NCI-H146 treated with DMSO at 0.1 percent for 48 hours (cell line): ENCODE results near the gene CPD.

Experiments
- DNase-seq: peaks from one replicate; lab custom pipeline; 2025; ENCODE audit not compliant: unreplicated experiment; lab: John Stamatoyannopoulos, UW

CPD gene

GRCh38 chr17:30493780-30494179 lies 115.1 kb downstream of the CPD start:
- no peak for DNase-seq

DNA sequence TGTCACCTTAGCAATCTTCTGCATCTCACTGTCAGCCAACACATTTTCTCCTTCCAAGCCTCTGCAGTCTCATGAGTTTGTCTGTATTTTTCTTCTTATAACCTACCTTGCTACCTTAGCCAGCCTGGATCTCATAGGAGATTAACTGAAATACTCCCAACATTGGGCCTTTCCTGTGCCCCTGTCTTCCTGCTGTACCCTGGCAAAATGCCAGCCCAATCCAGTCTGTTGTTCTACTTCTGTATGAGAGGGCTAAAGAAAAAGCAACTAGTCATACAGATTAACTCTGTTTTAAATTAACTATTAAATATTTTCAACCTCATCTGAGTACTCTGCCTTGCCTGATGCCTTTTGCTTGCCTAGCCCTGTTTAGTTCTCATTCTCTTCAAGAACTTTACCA lies 116.9 kb downstream of the CPD start:
- DNase-seq, result no peak

- no peak for DNase-seq
Observed at GRCh38 chr17:30503558-30503957, 124.8 kb downstream of the CPD start.

DNA sequence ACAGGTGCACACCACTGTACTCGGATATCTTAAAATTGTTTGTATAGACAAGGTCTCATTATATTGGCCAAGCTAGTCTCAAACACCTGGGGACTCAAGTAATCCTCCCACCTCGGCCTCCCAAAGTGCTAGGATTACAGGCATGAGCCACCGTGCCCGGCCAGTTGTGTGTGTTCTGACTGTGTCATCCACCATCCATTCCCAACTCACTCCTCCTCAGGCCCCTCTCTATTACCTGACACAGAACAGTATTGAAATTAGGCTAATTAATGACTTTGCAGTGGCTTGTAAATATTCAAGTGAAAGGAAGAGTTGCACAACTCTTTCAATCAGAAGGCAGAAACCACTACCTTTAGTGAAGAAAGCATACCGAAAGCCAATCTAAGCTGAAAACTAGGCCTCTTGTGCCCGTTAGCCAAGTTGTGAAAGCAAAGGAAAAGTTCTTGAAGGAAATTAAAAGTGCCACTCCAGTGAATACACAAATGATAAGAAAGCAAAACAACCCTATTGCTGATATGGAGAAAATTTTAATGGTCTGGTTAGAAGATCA lies 127.2 kb downstream of the CPD start:
- DNase-seq, result no peak

DNA sequence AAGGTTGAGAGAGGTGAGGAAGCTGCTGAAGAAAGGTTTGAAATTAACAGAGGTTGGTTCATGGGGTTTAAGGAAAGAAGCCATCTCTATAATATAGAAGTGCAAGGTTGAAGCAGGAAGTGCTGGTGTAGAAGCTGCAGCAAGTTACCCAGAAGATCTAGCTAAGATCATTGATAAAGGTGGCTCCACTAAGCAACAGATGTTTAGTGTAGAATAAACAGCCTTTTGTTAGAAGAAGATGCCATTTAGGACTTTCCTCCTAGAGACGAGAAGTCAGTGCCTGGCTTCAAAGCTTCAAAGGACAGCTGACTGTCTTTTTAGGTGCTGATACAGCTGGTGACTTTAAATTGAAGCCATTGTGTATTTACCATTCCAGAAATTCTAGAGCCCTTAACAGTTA lies 127.8 kb downstream of the CPD start:
- DNase-seq, result no peak

- DNase-seq, result no peak
Observed at GRCh38 chr17:30513346-30513745, 134.6 kb downstream of the CPD start.

DNA sequence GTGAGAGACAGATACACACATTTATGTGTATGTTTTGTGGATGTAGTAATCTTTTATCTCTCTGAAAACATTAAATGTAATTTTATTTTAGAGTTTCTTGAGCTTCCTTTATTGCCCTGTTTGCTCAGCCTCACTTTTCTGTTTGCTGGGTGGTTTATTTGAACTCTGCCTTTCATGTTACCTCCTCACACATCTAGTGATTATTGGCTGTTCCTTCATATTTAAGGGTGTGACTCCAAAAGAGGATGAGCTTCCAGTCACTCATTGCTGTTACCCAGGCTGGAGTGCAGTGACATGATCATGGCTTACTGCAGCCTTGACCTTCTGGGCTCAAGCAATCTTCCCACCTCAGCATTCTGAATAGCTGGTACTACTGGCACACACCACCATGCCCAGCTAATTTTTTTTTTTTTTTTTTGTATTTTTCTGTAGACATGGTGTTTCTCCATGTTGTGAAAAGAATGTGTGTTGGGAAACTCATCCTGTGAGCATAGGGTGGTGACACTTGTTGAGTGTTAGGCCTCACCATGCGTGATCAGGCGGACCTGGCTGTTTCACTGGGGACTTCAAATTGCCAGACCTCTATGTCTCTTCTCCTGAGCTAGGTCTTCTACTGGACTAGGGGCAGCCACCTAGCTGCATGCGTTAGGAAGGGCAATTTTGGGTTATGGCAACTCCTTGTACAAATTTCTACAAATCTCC lies 136.3 kb downstream of the CPD start:
- DNase-seq, result no peak

DNA sequence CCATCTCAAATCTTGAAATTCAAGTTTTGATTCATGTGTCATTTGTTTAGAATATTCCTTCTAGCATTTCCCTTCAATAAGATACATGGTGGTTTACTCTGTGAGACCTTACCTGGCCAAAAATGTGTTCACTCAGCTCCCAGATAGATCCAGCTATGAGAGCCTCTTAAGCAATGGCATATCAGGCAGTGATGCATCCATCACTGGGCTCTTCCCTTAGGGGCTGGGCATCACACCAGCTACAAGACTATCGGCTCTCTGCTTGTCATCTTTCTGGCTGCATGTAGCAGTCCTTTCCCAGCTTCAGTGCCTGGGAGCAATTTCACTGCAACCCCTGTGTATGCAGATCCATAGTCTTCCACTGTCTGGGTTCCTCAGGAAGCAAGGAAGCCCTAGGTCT lies 139.1 kb downstream of the CPD start:
- no peak for DNase-seq

GRCh38 chr17:30519166-30519565 lies 140.4 kb downstream of the CPD start:
- no peak for DNase-seq
